WTC11 (cell line): ENCODE results near the gene PLEKHF1. TPM values are rescaled to one million over a fixed set of nuclear protein-coding genes. Genes with fewer than 3 reads are reported as not detected.

ENCODE experiments used
- ATAC-seq: fragments of 200-7000 bp; cut with Tn5 transposase; 2 replicates; pipeline ENCODE4 v1.10.0; 2021; ENCODE audit warnings: mild to moderate bottlenecking, moderate library complexity
- CTCF ChIA-PET: fragments of 300-600 bp; sonication (Branson Sonifier 250); formaldehyde crosslinking; loops from one replicate; lab custom pipeline; 2021; ENCODE audit warnings: antibody characterized with exemption; lab: Charles Lee
- POLR2A ChIA-PET: fragments of 350-600 bp; sonication (Branson Sonifier 250); formaldehyde crosslinking; loops from one replicate; lab custom pipeline; 2021; ENCODE audit warnings: antibody characterized with exemption; lab: Charles Lee
- DNase-seq: peaks from one replicate; pipeline ENCODE4 v3.0.0; 2021; ENCODE audit warnings: low spot score
- H3K27ac Mint-ChIP-seq: 2 replicates; pipeline ENCODE4 v1.8.0; 2021; ENCODE audit warnings: mixed read lengths
- H3K27me3 Mint-ChIP-seq: 2 replicates; pipeline ENCODE4 v1.8.0; 2021; ENCODE audit warnings: low read depth, mild to moderate bottlenecking, moderate library complexity, mixed read lengths
- H3K36me3 Mint-ChIP-seq: 2 replicates; pipeline ENCODE4 v1.8.0; 2021; ENCODE audit warnings: mixed read lengths
- H3K4me1 Mint-ChIP-seq: 2 replicates; pipeline ENCODE4 v1.8.0; 2022; ENCODE audit warnings: mixed read lengths
- H3K4me3 Mint-ChIP-seq: 2 replicates; pipeline ENCODE4 v1.8.0; 2021; ENCODE audit warnings: mild to moderate bottlenecking, moderate library complexity, mixed read lengths
- H3K9me3 Mint-ChIP-seq: 2 replicates; pipeline ENCODE4 v1.8.0; 2021; ENCODE audit warnings: mixed read lengths
- ELF4 ChIP-seq: sonication (generic); formaldehyde crosslinking; IDR thresholded peaks from 2 replicates; pipeline ENCODE4 v1.8.1; 2022; ENCODE audit warnings: low read depth, mild to moderate bottlenecking, moderate library complexity, missing genetic modification reagents
- EMX1 ChIP-seq: fragments of 250-450 bp; sonication (Bioruptor Pico); IDR thresholded peaks from 2 replicates; pipeline ENCODE4 v1.8.0; 2021; ENCODE audit warnings: mild to moderate bottlenecking
- JAZF1 ChIP-seq: fragments of 250-450 bp; sonication (Bioruptor Pico); IDR thresholded peaks from 2 replicates; pipeline ENCODE4 v1.9.0; 2021; ENCODE audit warnings: moderate library complexity, mild to moderate bottlenecking, inconsistent platforms
- MXD4 ChIP-seq: fragments of 250-450 bp; sonication (Bioruptor Pico); IDR thresholded peaks from 2 replicates; pipeline ENCODE4 v1.8.0; 2021; ENCODE audit warnings: mild to moderate bottlenecking, moderate library complexity, borderline replicate concordance
- NFYB ChIP-seq: sonication (generic); formaldehyde crosslinking; conservative IDR thresholded peaks from 2 replicates; pipeline ENCODE4 v1.8.0; 2022; ENCODE audit warnings: low read depth, missing genetic modification reagents
- NR2C2 ChIP-seq: sonication (generic); formaldehyde crosslinking; IDR thresholded peaks from 2 replicates; pipeline ENCODE4 v1.8.0; 2022; ENCODE audit warnings: mild to moderate bottlenecking, missing genetic modification reagents
- RELA ChIP-seq: sonication (generic); formaldehyde crosslinking; IDR thresholded peaks from 2 replicates; pipeline ENCODE4 v1.8.1; 2022; ENCODE audit warnings: missing genetic modification reagents, mild to moderate bottlenecking, borderline replicate concordance
- SMAD4 ChIP-seq: sonication (generic); formaldehyde crosslinking; IDR thresholded peaks from 2 replicates; pipeline ENCODE4 v1.8.0; 2022; ENCODE audit warnings: mild to moderate bottlenecking, missing genetic modification reagents
- TEAD1 ChIP-seq: sonication (generic); formaldehyde crosslinking; IDR thresholded peaks from 2 replicates; pipeline ENCODE4 v1.8.0; 2022; ENCODE audit warnings: mild to moderate bottlenecking, missing genetic modification reagents
- TEAD4 ChIP-seq: sonication (generic); formaldehyde crosslinking; IDR thresholded peaks from 2 replicates; pipeline ENCODE4 v1.8.0; 2022; ENCODE audit warnings: mild to moderate bottlenecking, missing genetic modification reagents
- TP53 ChIP-seq: sonication (generic); formaldehyde crosslinking; IDR thresholded peaks from 2 replicates; pipeline ENCODE4 v1.8.1; 2023; ENCODE audit warnings: mild to moderate bottlenecking, missing genetic modification reagents
- ZNF396 ChIP-seq: fragments of 250-450 bp; sonication (Bioruptor Pico); IDR thresholded peaks from 2 replicates; pipeline ENCODE4 v1.8.0; 2021; ENCODE audit warnings: mild to moderate bottlenecking, moderate library complexity, borderline replicate concordance
- total RNA-seq: library from RNA; stranded (reverse); gene quantifications from 3 replicates; pipeline ENCODE4 v1.2.3, GENCODE V29; 2021
- TF ChIP-seq, protein P1 (sequence below): sonication (generic); formaldehyde crosslinking; IDR thresholded peaks from 2 replicates; pipeline ENCODE4 v1.8.1; 2023; ENCODE audit warnings: mild to moderate bottlenecking, missing genetic modification reagents, borderline replicate concordance
- TF ChIP-seq, protein P2 (sequence below): sonication (generic); formaldehyde crosslinking; IDR thresholded peaks from 2 replicates; pipeline ENCODE4 v1.8.1; 2023; ENCODE audit warnings: mild to moderate bottlenecking, missing genetic modification reagents, moderate library complexity
- TF ChIP-seq, protein P3 (sequence below): fragments of 250-450 bp; sonication (Bioruptor Pico); IDR thresholded peaks from 2 replicates; pipeline ENCODE4 v1.9.0; 2021; ENCODE audit warnings: mild to moderate bottlenecking
- TF ChIP-seq, protein P4 (sequence below): sonication (generic); formaldehyde crosslinking; IDR thresholded peaks from 2 replicates; pipeline ENCODE4 v1.8.0; 2022; ENCODE audit warnings: mild to moderate bottlenecking, missing genetic modification reagents

PLEKHF1 gene
- total RNA-seq, 1 experiment from 2014 or later: 17.9 TPM

DNA sequence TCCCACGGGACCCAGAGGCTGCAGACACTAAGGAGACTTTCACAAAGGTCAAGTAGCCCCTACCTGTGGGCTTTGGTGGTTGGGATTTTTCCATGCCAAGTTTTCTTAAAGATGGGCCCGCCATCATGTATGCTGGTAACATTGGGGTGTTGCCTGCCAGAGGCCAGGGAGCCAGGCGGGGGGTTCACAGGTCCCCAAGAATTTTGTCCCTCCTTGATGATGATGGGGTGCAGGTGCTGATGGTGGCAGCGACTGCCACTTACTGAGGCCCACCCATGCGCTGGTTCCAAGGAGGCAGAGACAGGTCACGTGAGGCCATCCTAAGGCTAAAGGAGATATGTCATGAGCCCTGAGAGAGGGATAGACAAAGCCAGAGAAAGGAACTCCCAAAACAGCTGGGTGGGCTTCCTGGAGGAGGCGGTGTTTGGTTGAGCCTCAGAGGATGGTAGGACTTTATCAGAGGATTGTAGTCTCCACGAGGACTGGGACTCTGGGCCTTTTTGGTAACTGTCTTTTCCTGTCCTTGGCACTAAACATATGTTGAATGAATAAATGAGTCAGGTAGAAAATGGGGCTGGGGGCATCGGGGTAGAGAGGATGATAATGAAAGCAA is 14.4 kb downstream of the PLEKHF1 start:
- Mint-ChIP-seq H3K27me3 (no peaks in the 10 kb centered on the region), H3K36me3 (no peaks in the 10 kb centered on the region), H3K9me3 (no peaks in the 10 kb centered on the region), H3K27ac (no peak overlapping the region), H3K4me3 (no peak overlapping the region), H3K4me1 (peaks cover 5% of the 10 kb centered on the region)
- ATAC-seq: no peak
- POLR2A ChIA-PET: no interaction called here
- no peak for DNase-seq
- TF ChIP-seq SMAD4: no peak
- TF ChIP-seq, protein P1, sequence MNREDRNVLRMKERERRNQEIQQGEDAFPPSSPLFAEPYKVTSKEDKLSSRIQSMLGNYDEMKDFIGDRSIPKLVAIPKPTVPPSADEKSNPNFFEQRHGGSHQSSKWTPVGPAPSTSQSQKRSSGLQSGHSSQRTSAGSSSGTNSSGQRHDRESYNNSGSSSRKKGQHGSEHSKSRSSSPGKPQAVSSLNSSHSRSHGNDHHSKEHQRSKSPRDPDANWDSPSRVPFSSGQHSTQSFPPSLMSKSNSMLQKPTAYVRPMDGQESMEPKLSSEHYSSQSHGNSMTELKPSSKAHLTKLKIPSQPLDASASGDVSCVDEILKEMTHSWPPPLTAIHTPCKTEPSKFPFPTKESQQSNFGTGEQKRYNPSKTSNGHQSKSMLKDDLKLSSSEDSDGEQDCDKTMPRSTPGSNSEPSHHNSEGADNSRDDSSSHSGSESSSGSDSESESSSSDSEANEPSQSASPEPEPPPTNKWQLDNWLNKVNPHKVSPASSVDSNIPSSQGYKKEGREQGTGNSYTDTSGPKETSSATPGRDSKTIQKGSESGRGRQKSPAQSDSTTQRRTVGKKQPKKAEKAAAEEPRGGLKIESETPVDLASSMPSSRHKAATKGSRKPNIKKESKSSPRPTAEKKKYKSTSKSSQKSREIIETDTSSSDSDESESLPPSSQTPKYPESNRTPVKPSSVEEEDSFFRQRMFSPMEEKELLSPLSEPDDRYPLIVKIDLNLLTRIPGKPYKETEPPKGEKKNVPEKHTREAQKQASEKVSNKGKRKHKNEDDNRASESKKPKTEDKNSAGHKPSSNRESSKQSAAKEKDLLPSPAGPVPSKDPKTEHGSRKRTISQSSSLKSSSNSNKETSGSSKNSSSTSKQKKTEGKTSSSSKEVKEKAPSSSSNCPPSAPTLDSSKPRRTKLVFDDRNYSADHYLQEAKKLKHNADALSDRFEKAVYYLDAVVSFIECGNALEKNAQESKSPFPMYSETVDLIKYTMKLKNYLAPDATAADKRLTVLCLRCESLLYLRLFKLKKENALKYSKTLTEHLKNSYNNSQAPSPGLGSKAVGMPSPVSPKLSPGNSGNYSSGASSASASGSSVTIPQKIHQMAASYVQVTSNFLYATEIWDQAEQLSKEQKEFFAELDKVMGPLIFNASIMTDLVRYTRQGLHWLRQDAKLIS (CRISPR knock-in tag): no peak
- CTCF ChIA-PET: interaction anchor here (1.2 to 1.8 kb wide), 2 partner anchors 14 to 37 kb away, joined by 3 to 4 read pairs; no protein-coding TSS in a partner anchor

DNA sequence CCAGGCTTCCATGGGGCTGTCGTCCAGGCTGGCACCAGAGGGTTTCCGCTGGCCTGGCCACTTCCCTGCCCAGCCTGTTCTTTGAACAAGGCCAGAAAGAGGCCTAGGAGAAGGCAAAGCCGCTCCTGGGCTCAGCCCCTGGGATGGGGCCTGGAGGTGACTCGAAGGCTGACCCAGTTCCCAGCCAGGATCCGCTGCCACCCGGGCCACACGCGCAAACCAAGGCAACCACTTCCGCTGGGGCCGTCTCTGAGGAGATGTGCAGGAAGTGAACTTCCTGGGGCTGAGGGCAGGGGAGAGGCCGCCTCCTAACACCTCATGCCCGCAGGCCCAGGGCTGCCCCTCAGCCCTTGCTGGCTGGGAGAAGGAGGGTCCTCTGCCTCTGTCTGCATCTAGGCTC is 15.2 kb downstream of the PLEKHF1 start:
- Mint-ChIP-seq H3K36me3 (no peaks in the 10 kb centered on the region), H3K4me1 (peaks cover 5% of the 10 kb centered on the region), H3K27ac (no peak overlapping the region), H3K4me3 (no peak overlapping the region), H3K27me3 (no peaks in the 10 kb centered on the region), H3K9me3 (no peaks in the 10 kb centered on the region)
- ATAC-seq (no peak), DNase-seq (no peak)
- no peak for TF ChIP-seq JAZF1 (CRISPR knock-in tag)
- no peak for TF ChIP-seq NR2C2
- no peak for TF ChIP-seq RELA (CRISPR knock-in tag)
- no peak for TF ChIP-seq ZNF396 (CRISPR knock-in tag)
- TF ChIP-seq, protein P2, sequence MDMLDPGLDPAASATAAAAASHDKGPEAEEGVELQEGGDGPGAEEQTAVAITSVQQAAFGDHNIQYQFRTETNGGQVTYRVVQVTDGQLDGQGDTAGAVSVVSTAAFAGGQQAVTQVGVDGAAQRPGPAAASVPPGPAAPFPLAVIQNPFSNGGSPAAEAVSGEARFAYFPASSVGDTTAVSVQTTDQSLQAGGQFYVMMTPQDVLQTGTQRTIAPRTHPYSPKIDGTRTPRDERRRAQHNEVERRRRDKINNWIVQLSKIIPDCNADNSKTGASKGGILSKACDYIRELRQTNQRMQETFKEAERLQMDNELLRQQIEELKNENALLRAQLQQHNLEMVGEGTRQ (CRISPR knock-in tag): no peak
- no peak for TF ChIP-seq NFYB (CRISPR knock-in tag)
- TF ChIP-seq TEAD1 (CRISPR knock-in tag): no peak
- no peak for TF ChIP-seq EMX1 (CRISPR knock-in tag)
- TF ChIP-seq ELF4 (CRISPR knock-in tag): no peak
- TF ChIP-seq MXD4 (CRISPR knock-in tag): no peak
- no peak for TF ChIP-seq TEAD4 (CRISPR knock-in tag)
- TF ChIP-seq, protein P1 (CRISPR knock-in tag): no peak
- no peak for TF ChIP-seq TP53 (CRISPR knock-in tag)
- TF ChIP-seq, protein P3, sequence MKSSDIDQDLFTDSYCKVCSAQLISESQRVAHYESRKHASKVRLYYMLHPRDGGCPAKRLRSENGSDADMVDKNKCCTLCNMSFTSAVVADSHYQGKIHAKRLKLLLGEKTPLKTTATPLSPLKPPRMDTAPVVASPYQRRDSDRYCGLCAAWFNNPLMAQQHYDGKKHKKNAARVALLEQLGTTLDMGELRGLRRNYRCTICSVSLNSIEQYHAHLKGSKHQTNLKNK (CRISPR knock-in tag): no peak
- TF ChIP-seq, protein P4, sequence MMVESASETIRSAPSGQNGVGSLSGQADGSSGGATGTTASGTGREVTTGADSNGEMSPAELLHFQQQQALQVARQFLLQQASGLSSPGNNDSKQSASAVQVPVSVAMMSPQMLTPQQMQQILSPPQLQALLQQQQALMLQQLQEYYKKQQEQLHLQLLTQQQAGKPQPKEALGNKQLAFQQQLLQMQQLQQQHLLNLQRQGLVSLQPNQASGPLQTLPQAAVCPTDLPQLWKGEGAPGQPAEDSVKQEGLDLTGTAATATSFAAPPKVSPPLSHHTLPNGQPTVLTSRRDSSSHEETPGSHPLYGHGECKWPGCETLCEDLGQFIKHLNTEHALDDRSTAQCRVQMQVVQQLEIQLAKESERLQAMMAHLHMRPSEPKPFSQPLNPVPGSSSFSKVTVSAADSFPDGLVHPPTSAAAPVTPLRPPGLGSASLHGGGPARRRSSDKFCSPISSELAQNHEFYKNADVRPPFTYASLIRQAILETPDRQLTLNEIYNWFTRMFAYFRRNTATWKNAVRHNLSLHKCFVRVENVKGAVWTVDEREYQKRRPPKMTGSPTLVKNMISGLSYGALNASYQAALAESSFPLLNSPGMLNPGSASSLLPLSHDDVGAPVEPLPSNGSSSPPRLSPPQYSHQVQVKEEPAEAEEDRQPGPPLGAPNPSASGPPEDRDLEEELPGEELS (CRISPR knock-in tag): no peak
- ChIA-PET CTCF (interaction anchor here (0.6 to 2.8 kb wide), 5 partner anchors 12 to 63 kb away, joined by 3 to 10 read pairs (median 3); no protein-coding TSS in a partner anchor), POLR2A (no interaction called here)
